Osteocyte (in vitro differentiated cells): Measurements from ENCODE around the gene TMEM198. TPM values are rescaled to one million over a fixed set of nuclear protein-coding genes. Genes with fewer than 3 reads are reported as not detected.

Source experiments
- DNase-seq: peaks from one replicate; pipeline ENCODE4 v3.0.0; 2021; ENCODE audit warnings: mixed read lengths; ENCODE audit not compliant: unreplicated experiment; ENCODE audit errors: extremely low spot score
- H3K27ac Mint-ChIP-seq: one replicate; pipeline ENCODE4 v1.8.0; 2021; ENCODE audit warnings: mild to moderate bottlenecking, mixed read lengths; ENCODE audit not compliant: unreplicated experiment
- H3K27me3 Mint-ChIP-seq: one replicate; pipeline ENCODE4 v1.8.0; 2021; ENCODE audit warnings: mixed read lengths; ENCODE audit not compliant: unreplicated experiment
- H3K36me3 Mint-ChIP-seq: one replicate; pipeline ENCODE4 v1.8.0; 2021; ENCODE audit warnings: mixed read lengths; ENCODE audit not compliant: unreplicated experiment
- H3K4me1 Mint-ChIP-seq: one replicate; pipeline ENCODE4 v1.8.0; 2021; ENCODE audit warnings: mixed read lengths; ENCODE audit not compliant: unreplicated experiment
- H3K4me3 Mint-ChIP-seq: one replicate; pipeline ENCODE4 v1.8.0; 2021; ENCODE audit warnings: mild to moderate bottlenecking, moderate library complexity, mixed read lengths; ENCODE audit not compliant: unreplicated experiment
- H3K9me3 Mint-ChIP-seq: one replicate; pipeline ENCODE4 v1.8.0; 2021; ENCODE audit warnings: mixed read lengths; ENCODE audit not compliant: unreplicated experiment
- CTCF ChIP-seq: fragments of 200-600 bp; sonication (generic); IDR thresholded peaks from 2 replicates; pipeline ENCODE4 v1.5.0; 2021; ENCODE audit warnings: antibody characterized with exemption, mild to moderate bottlenecking, moderate library complexity
- total RNA-seq: library from RNA; stranded (reverse); gene quantifications from 2 replicates; pipeline ENCODE4 v1.2.1, GENCODE V29; 2021

The TMEM198 gene
- total RNA-seq, 1 donor from 2014 or later: 5.3 TPM

DNA sequence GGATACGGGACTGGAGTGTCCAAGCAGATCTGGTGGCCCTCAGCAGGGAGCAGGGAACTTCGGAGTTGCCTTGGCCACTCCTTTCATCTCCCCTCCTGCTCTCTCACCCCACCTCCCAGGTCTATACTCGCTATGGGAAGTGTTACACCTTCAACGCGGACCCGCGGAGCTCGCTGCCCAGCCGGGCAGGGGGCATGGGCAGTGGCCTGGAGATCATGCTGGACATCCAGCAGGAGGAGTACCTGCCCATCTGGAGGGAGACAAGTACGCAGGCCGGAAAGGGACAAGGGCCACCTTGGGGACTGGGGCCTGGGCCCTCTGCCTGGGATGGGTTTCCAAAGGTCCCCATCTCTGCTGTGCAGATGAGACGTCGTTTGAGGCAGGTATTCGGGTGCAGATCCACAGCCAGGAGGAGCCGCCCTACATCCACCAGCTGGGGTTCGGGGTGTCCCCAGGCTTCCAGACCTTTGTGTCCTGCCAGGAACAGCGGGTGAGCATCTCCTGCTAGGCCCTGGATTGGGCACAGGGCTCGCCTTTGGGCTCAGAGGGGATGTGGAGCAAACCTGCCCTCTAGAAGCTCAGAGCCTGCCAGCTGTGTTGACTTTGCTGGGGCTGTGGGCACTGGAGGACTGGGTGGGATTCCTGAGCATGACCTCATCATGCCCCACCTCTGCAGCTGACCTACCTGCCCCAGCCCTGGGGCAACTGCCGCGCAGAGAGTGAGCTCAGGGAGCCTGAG, 12.0 kb upstream of the TMEM198 start:
- H3K27me3 Mint-ChIP-seq: peaks cover 39% of the 10 kb centered on the region
- TF ChIP-seq CTCF: no peak
- no peaks in the 10 kb centered on the region for H3K36me3 Mint-ChIP-seq
- H3K27ac Mint-ChIP-seq: no peak overlapping the region
- H3K4me3 Mint-ChIP-seq: no peak overlapping the region
- DNase-seq: no peak
- no peaks in the 10 kb centered on the region for H3K9me3 Mint-ChIP-seq
- H3K4me1 Mint-ChIP-seq: peaks cover 5% of the 10 kb centered on the region

DNA sequence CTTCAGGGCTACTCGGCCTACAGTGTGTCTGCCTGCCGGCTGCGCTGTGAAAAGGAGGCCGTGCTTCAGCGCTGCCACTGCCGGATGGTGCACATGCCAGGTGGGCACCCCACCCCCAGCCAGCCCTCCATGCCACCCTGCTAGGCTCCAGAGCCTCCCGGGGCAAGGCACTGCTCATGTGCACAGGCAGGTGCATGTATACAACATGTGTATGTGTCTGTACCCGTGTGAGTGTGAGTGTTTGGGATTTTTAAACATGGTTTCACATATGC, 11.5 kb upstream of the TMEM198 start:
- Mint-ChIP-seq H3K4me3 (no peak overlapping the region), H3K27me3 (peaks cover 35% of the 10 kb centered on the region), H3K9me3 (no peaks in the 10 kb centered on the region), H3K27ac (no peak overlapping the region), H3K36me3 (no peaks in the 10 kb centered on the region), H3K4me1 (peaks cover 5% of the 10 kb centered on the region)
- DNase-seq: no peak
- TF ChIP-seq CTCF: no peak

GRCh38 chr2:219533930-219534661, 9.7 kb upstream of the TMEM198 start:
- no peak overlapping the region for H3K4me3 Mint-ChIP-seq
- H3K36me3 Mint-ChIP-seq: peaks cover 4% of the 10 kb centered on the region
- no peaks in the 10 kb centered on the region for H3K9me3 Mint-ChIP-seq
- no peak for DNase-seq
- peaks cover 18% of the 10 kb centered on the region for H3K4me1 Mint-ChIP-seq
- H3K27me3 Mint-ChIP-seq: peaks cover 21% of the 10 kb centered on the region
- H3K27ac Mint-ChIP-seq: no peak overlapping the region
- TF ChIP-seq CTCF: no peak

- Mint-ChIP-seq H3K27ac (no peak overlapping the region), H3K4me3 (no peak overlapping the region), H3K27me3 (peaks cover 8% of the 10 kb centered on the region), H3K9me3 (no peaks in the 10 kb centered on the region), H3K4me1 (peaks cover 17% of the 10 kb centered on the region), H3K36me3 (peaks cover 16% of the 10 kb centered on the region)
- no peak for TF ChIP-seq CTCF
- DNase-seq: no peak
Observed at GRCh38 chr2:219536425-219536824, 7.4 kb upstream of the TMEM198 start.

DNA sequence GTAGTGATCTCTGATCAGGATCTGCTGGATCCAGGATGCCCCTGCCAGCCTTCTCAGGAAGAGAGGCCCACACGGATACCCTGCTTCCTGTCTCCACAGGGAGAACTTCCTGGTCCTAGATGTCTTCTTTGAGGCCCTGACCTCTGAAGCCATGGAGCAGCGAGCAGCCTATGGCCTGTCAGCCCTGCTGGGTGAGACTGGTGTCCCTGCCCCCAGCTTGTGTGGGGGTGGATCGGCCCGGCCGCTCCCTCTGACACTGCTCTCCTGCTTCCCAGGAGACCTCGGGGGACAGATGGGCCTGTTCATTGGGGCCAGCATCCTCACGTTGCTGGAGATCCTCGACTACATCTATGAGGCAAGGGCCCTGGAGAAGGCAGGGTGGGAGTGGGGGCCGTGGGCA, 6.9 kb upstream of the TMEM198 start:
- peaks cover 16% of the 10 kb centered on the region for H3K36me3 Mint-ChIP-seq
- no peak for TF ChIP-seq CTCF
- no peaks in the 10 kb centered on the region for H3K9me3 Mint-ChIP-seq
- no peak overlapping the region for H3K27ac Mint-ChIP-seq
- no peak overlapping the region for H3K4me3 Mint-ChIP-seq
- H3K27me3 Mint-ChIP-seq: peaks cover 5% of the 10 kb centered on the region
- DNase-seq: no peak
- H3K4me1 Mint-ChIP-seq: peaks cover 20% of the 10 kb centered on the region
